HG03097 (cell line): Measurements from ENCODE around the gene MEG3.
"Not testable (repeated sequence)": the region's sequence is repeated elsewhere in the genome, so short reads cannot be mapped to it uniquely, and the experiment has no call there.

ENCODE experiments used
- ATAC-seq: cut with Tn5 transposase; IDR thresholded peaks from one replicate; pipeline ENCODE4 v1.9.1; 2021; ENCODE audit not compliant: unreplicated experiment, low FRiP score

The MEG3 gene

GRCh38 chr14:100813291-100813690 lies 12.6 kb upstream of the MEG3 start:
- ATAC-seq: no peak

- ATAC-seq: no peak
Measured at GRCh38 chr14:100815478-100816285, 10.2 kb upstream of the MEG3 start.

- no peak for ATAC-seq
Measured at GRCh38 chr14:100816286-100816949, 9.5 kb upstream of the MEG3 start.

GRCh38 chr14:100816950-100817901 lies 8.7 kb upstream of the MEG3 start:
- no peak for ATAC-seq

GRCh38 chr14:100818221-100818699 lies 7.7 kb upstream of the MEG3 start:
- ATAC-seq: no peak

GRCh38 chr14:100818923-100819322 lies 7.0 kb upstream of the MEG3 start:
- ATAC-seq: not testable (repeated sequence)

- ATAC-seq: no peak
Measured at GRCh38 chr14:100819453-100819828, 6.5 kb upstream of the MEG3 start.

- ATAC-seq: no peak
Measured at GRCh38 chr14:100819829-100820475, 6.0 kb upstream of the MEG3 start.

GRCh38 chr14:100820957-100821356 lies 5.0 kb upstream of the MEG3 start:
- ATAC-seq: no peak

GRCh38 chr14:100822013-100822412 lies 3.9 kb upstream of the MEG3 start:
- no peak for ATAC-seq

GRCh38 chr14:100822532-100823296 lies 3.2 kb upstream of the MEG3 start:
- no peak for ATAC-seq

GRCh38 chr14:100823413-100824080 lies 2.4 kb upstream of the MEG3 start:
- ATAC-seq: no peak

- ATAC-seq: no peak
Measured at GRCh38 chr14:100824091-100824551, 1.8 kb upstream of the MEG3 start.

- no peak for ATAC-seq
Measured at GRCh38 chr14:100824901-100825712, 811 bp upstream of the MEG3 start.

GRCh38 chr14:100826391-100827100 lies 628 bp downstream of the MEG3 start:
- ATAC-seq: no peak

GRCh38 chr14:100827101-100828021 lies 1.4 kb downstream of the MEG3 start:
- no peak for ATAC-seq
